C4-2B (cell line): ENCODE measurements around the gene LRP1B.

ENCODE experiments used
- H3K27ac ChIP-seq: fragments of 450-650 bp; 2 replicates; pipeline ENCODE4 v1.5.1; 2017
- CTCF ChIP-seq: fragments of 450-650 bp; conservative IDR thresholded peaks from 2 replicates; pipeline ENCODE4 v1.5.1; 2017; ENCODE audit warnings: mild to moderate bottlenecking
- ZFX ChIP-seq: fragments of 450-650 bp; IDR thresholded peaks from 2 replicates; pipeline ENCODE4 v1.6.1; 2017

LRP1B gene

GRCh38 chr2:141941210-141941714 is 189.6 kb downstream of the LRP1B start:
- no peak overlapping the region for H3K27ac ChIP-seq
- TF ChIP-seq ZFX = no peak
- no peak for TF ChIP-seq CTCF

GRCh38 chr2:141940709-141941108 is 190.1 kb downstream of the LRP1B start:
- H3K27ac ChIP-seq = no peak overlapping the region
- no peak for TF ChIP-seq CTCF
- TF ChIP-seq ZFX = no peak

GRCh38 chr2:141933226-141933625 is 197.6 kb downstream of the LRP1B start:
- H3K27ac ChIP-seq = no peak overlapping the region
- TF ChIP-seq ZFX = no peak

- H3K27ac ChIP-seq = no peak overlapping the region
- TF ChIP-seq CTCF = no peak
- no peak for TF ChIP-seq ZFX
Measured at GRCh38 chr2:141932261-141932660, 198.6 kb downstream of the LRP1B start.

- H3K27ac ChIP-seq = no peak overlapping the region
Measured at GRCh38 chr2:141931797-141932196, 199.0 kb downstream of the LRP1B start.

GRCh38 chr2:141930803-141931202 is 200.0 kb downstream of the LRP1B start:
- TF ChIP-seq ZFX (no peak), CTCF (no peak)
- no peak overlapping the region for H3K27ac ChIP-seq

More at GRCh38 chr2:141931797-141932196, 199.0 kb downstream of the LRP1B start:
- TF ChIP-seq ZFX (no peak), CTCF (no peak)

GRCh38 chr2:141929331-141930252 is 201.2 kb downstream of the LRP1B start:
- no peak overlapping the region for H3K27ac ChIP-seq
- TF ChIP-seq CTCF = no peak
- no peak for TF ChIP-seq ZFX
